ENCODE results near the gene STIM2. TPM values are rescaled to one million over a fixed set of nuclear protein-coding genes. Genes with fewer than 3 reads are reported as not detected.

Gene STIM2
- total RNA-seq, 2 experiments from 2014 or later, result 40.5 to 43.1 TPM

- no peak for DNase-seq
- H3K27ac Mint-ChIP-seq, result no peak overlapping the region
- H3K9me3 Mint-ChIP-seq, result no peaks in the 10 kb centered on the region
- no peaks in the 10 kb centered on the region for H3K27me3 Mint-ChIP-seq (ENCODE audit: low read depth)
- intact Hi-C loops (cut with micrococcal nuclease), result no loop called here
- peaks cover 2% of the 10 kb centered on the region for H3K36me3 Mint-ChIP-seq (ENCODE audit: low read depth)
- no peak overlapping the region for H3K4me3 Mint-ChIP-seq
- peaks cover 72% of the 10 kb centered on the region for H3K4me1 Mint-ChIP-seq (ENCODE audit: low read depth)
- CTCF ChIA-PET, result no interaction called here
Observed at GRCh38 chr4:26912069-26912468, 51.4 kb downstream of the STIM2 start.

- H3K4me3 Mint-ChIP-seq, result no peak overlapping the region
- H3K27ac Mint-ChIP-seq, result no peak overlapping the region
- peaks cover 2% of the 10 kb centered on the region for H3K36me3 Mint-ChIP-seq (ENCODE audit: low read depth)
- DNase-seq, result no peak
- CTCF ChIA-PET, result no interaction called here
- H3K27me3 Mint-ChIP-seq (ENCODE audit: low read depth), result no peaks in the 10 kb centered on the region
- H3K4me1 Mint-ChIP-seq (ENCODE audit: low read depth), result peaks cover 69% of the 10 kb centered on the region
- intact Hi-C loops (cut with micrococcal nuclease), result no loop called here
- no peaks in the 10 kb centered on the region for H3K9me3 Mint-ChIP-seq
Observed at GRCh38 chr4:26912810-26913209, 52.2 kb downstream of the STIM2 start.

- intact Hi-C loops (cut with micrococcal nuclease), result no loop called here
- no peaks in the 10 kb centered on the region for H3K9me3 Mint-ChIP-seq
- H3K4me1 Mint-ChIP-seq (ENCODE audit: low read depth), result peaks cover 51% of the 10 kb centered on the region
- CTCF ChIA-PET, result interaction anchor here (0.5 to 0.7 kb wide), 2 partner anchors 22 to 465 kb away, joined by 3 read pairs; no protein-coding TSS in a partner anchor
- peaks cover 21% of the 10 kb centered on the region for H3K36me3 Mint-ChIP-seq (ENCODE audit: low read depth)
- DNase-seq, result no peak
- H3K27ac Mint-ChIP-seq, result no peak overlapping the region
- no peaks in the 10 kb centered on the region for H3K27me3 Mint-ChIP-seq (ENCODE audit: low read depth)
- H3K4me3 Mint-ChIP-seq, result no peak overlapping the region
Observed at GRCh38 chr4:26916195-26916594, 55.6 kb downstream of the STIM2 start.

GRCh38 chr4:26930964-26931363 lies 70.3 kb downstream of the STIM2 start:
- intact Hi-C loops (cut with micrococcal nuclease), result no loop called here
- Mint-ChIP-seq H3K4me3 (no peak overlapping the region), H3K27ac (no peak overlapping the region), H3K27me3 (ENCODE audit: low read depth) (no peaks in the 10 kb centered on the region), H3K9me3 (peaks cover 1% of the 10 kb centered on the region), H3K36me3 (ENCODE audit: low read depth) (peaks cover 15% of the 10 kb centered on the region), H3K4me1 (ENCODE audit: low read depth) (peaks cover 28% of the 10 kb centered on the region)
- CTCF ChIA-PET, result interaction anchor here (0.7 kb wide), 1 partner anchor 13 kb away, joined by 5 read pairs; no protein-coding TSS in a partner anchor
- no peak for DNase-seq

- intact Hi-C loops (cut with micrococcal nuclease), result no loop called here
- Mint-ChIP-seq H3K9me3 (peaks cover 1% of the 10 kb centered on the region), H3K27ac (no peak overlapping the region), H3K36me3 (ENCODE audit: low read depth) (peaks cover 15% of the 10 kb centered on the region), H3K4me3 (no peak overlapping the region), H3K27me3 (ENCODE audit: low read depth) (no peaks in the 10 kb centered on the region), H3K4me1 (ENCODE audit: low read depth) (peaks cover 33% of the 10 kb centered on the region)
- CTCF ChIA-PET, result no interaction called here
- DNase-seq, result no peak
Observed at GRCh38 chr4:26931451-26931850, 70.8 kb downstream of the STIM2 start.

- Mint-ChIP-seq H3K27me3 (ENCODE audit: low read depth) (no peaks in the 10 kb centered on the region), H3K4me1 (ENCODE audit: low read depth) (peaks cover 36% of the 10 kb centered on the region)
- CTCF ChIA-PET, result no interaction called here
Observed at GRCh38 chr4:26931966-26932365, 71.3 kb downstream of the STIM2 start.

GRCh38 chr4:26935397-26935796 lies 74.8 kb downstream of the STIM2 start:
- intact Hi-C loops (cut with micrococcal nuclease), result loop anchor here (5.0 kb wide), 1 partner anchor 38 kb away; no protein-coding TSS in a partner anchor
- H3K9me3 Mint-ChIP-seq, result peaks cover 1% of the 10 kb centered on the region
- H3K4me3 Mint-ChIP-seq, result no peak overlapping the region
- no peak overlapping the region for H3K27ac Mint-ChIP-seq
- H3K36me3 Mint-ChIP-seq (ENCODE audit: low read depth), result peaks cover 12% of the 10 kb centered on the region
- no peaks in the 10 kb centered on the region for H3K27me3 Mint-ChIP-seq (ENCODE audit: low read depth)
- DNase-seq, result no peak
- H3K4me1 Mint-ChIP-seq (ENCODE audit: low read depth), result peaks cover 48% of the 10 kb centered on the region
- CTCF ChIA-PET, result no interaction called here

More at GRCh38 chr4:26931966-26932365, 71.3 kb downstream of the STIM2 start:
- Mint-ChIP-seq H3K4me3 (no peak overlapping the region), H3K36me3 (ENCODE audit: low read depth) (peaks cover 15% of the 10 kb centered on the region), H3K9me3 (peaks cover 1% of the 10 kb centered on the region), H3K27ac (no peak overlapping the region)
- intact Hi-C loops (cut with micrococcal nuclease), result no loop called here
- DNase-seq, result no peak

GRCh38 chr4:26936284-26937065 lies 75.8 kb downstream of the STIM2 start:
- intact Hi-C loops (cut with micrococcal nuclease), result loop anchor here (5.0 kb wide), 1 partner anchor 39 kb away; no protein-coding TSS in a partner anchor
- H3K4me3 Mint-ChIP-seq, result no peak overlapping the region
- H3K27ac Mint-ChIP-seq, result no peak overlapping the region
- no peak for DNase-seq
- H3K27me3 Mint-ChIP-seq (ENCODE audit: low read depth), result no peaks in the 10 kb centered on the region
- peaks cover 53% of the 10 kb centered on the region for H3K4me1 Mint-ChIP-seq (ENCODE audit: low read depth)
- CTCF ChIA-PET, result no interaction called here
- peaks cover 11% of the 10 kb centered on the region for H3K36me3 Mint-ChIP-seq (ENCODE audit: low read depth)
- peaks cover 1% of the 10 kb centered on the region for H3K9me3 Mint-ChIP-seq

GRCh38 chr4:26937139-26937538 lies 76.5 kb downstream of the STIM2 start:
- intact Hi-C loops (cut with micrococcal nuclease), result loop anchor here (5.0 kb wide), 1 partner anchor 40 kb away; no protein-coding TSS in a partner anchor
- H3K4me3 Mint-ChIP-seq, result no peak overlapping the region
- H3K27ac Mint-ChIP-seq, result no peak overlapping the region
- H3K36me3 Mint-ChIP-seq (ENCODE audit: low read depth), result peaks cover 11% of the 10 kb centered on the region
- no peaks in the 10 kb centered on the region for H3K27me3 Mint-ChIP-seq (ENCODE audit: low read depth)
- CTCF ChIA-PET, result no interaction called here
- H3K9me3 Mint-ChIP-seq, result peaks cover 1% of the 10 kb centered on the region
- DNase-seq, result no peak
- peaks cover 57% of the 10 kb centered on the region for H3K4me1 Mint-ChIP-seq (ENCODE audit: low read depth)

GRCh38 chr4:26937567-26937966 lies 76.9 kb downstream of the STIM2 start:
- intact Hi-C loops (cut with micrococcal nuclease), result loop anchor here (5.0 kb wide), 1 partner anchor 40 kb away; no protein-coding TSS in a partner anchor
- Mint-ChIP-seq H3K27ac (no peak overlapping the region), H3K4me3 (no peak overlapping the region), H3K36me3 (ENCODE audit: low read depth) (peaks cover 10% of the 10 kb centered on the region), H3K4me1 (ENCODE audit: low read depth) (peaks cover 59% of the 10 kb centered on the region), H3K27me3 (ENCODE audit: low read depth) (no peaks in the 10 kb centered on the region), H3K9me3 (peaks cover 1% of the 10 kb centered on the region)
- CTCF ChIA-PET, result interaction anchor here (0.7 kb wide), 1 partner anchor 527 kb away, joined by 3 read pairs; no protein-coding TSS in a partner anchor
- no peak for DNase-seq

- Mint-ChIP-seq H3K36me3 (ENCODE audit: low read depth) (peaks cover 5% of the 10 kb centered on the region), H3K27me3 (ENCODE audit: low read depth) (no peaks in the 10 kb centered on the region), H3K4me3 (no peak overlapping the region), H3K27ac (no peak overlapping the region), H3K9me3 (no peaks in the 10 kb centered on the region), H3K4me1 (ENCODE audit: low read depth) (peaks cover 62% of the 10 kb centered on the region)
- intact Hi-C loops (cut with micrococcal nuclease), result loop anchor here (5.0 kb wide), 1 partner anchor 41 kb away; no protein-coding TSS in a partner anchor
- CTCF ChIA-PET, result interaction anchor here (0.6 kb wide), 1 partner anchor 22 kb away, joined by 3 read pairs; no protein-coding TSS in a partner anchor
- no peak for DNase-seq
Observed at GRCh38 chr4:26938516-26938915, 77.9 kb downstream of the STIM2 start.

GRCh38 chr4:26941951-26942350 lies 81.3 kb downstream of the STIM2 start:
- H3K4me1 Mint-ChIP-seq (ENCODE audit: low read depth), result peaks cover 49% of the 10 kb centered on the region
- CTCF ChIA-PET, result no interaction called here
- no peak overlapping the region for H3K27ac Mint-ChIP-seq

GRCh38 chr4:26942871-26943270 lies 82.2 kb downstream of the STIM2 start:
- Mint-ChIP-seq H3K36me3 (ENCODE audit: low read depth) (peaks cover 15% of the 10 kb centered on the region), H3K9me3 (no peaks in the 10 kb centered on the region), H3K27me3 (ENCODE audit: low read depth) (no peaks in the 10 kb centered on the region), H3K27ac (no peak overlapping the region), H3K4me1 (ENCODE audit: low read depth) (peaks cover 48% of the 10 kb centered on the region), H3K4me3 (no peak overlapping the region)
- CTCF ChIA-PET, result no interaction called here
- intact Hi-C loops (cut with micrococcal nuclease), result no loop called here
- DNase-seq, result no peak

More at GRCh38 chr4:26941951-26942350, 81.3 kb downstream of the STIM2 start:
- Mint-ChIP-seq H3K4me3 (no peak overlapping the region), H3K27me3 (ENCODE audit: low read depth) (no peaks in the 10 kb centered on the region), H3K36me3 (ENCODE audit: low read depth) (peaks cover 11% of the 10 kb centered on the region), H3K9me3 (no peaks in the 10 kb centered on the region)
- no peak for DNase-seq
- intact Hi-C loops (cut with micrococcal nuclease), result no loop called here

Data from activated naive CD4-positive, alpha-beta T cell treated with anti-CD3 and anti-CD28 coated beads for 36 hours (primary cell).